GM12878 (cell line): ENCODE measurements around the gene TBX4. TPM values are rescaled to one million over a fixed set of nuclear protein-coding genes. Genes with fewer than 3 reads are reported as not detected.

Experiments
- ATAC-seq: fragments of 200-7000 bp; cut with Tn5 transposase; 3 replicates; pipeline ENCODE4 v1.9.1; 2020; ENCODE audit warnings: mild to moderate bottlenecking, moderate library complexity
- BruUV-seq: library from RNA; stranded (reverse); fragments of 400-500 nt; replicated peaks from 2 replicates; lab custom pipeline; 2021; lab: Mats Ljungman, UMichigan
- CTCF ChIA-PET: fragments of 300-600 bp; sonication (Branson Sonifier 250); formaldehyde crosslinking; extraction: SDS; loops from one replicate; lab custom pipeline; 2021; ENCODE audit warnings: inconsistent platforms; lab: Yijun Ruan, JAX
- POLR2A ChIA-PET: fragments of 350-600 bp; formaldehyde crosslinking; extraction: SDS; loops from one replicate; lab custom pipeline; 2021; ENCODE audit warnings: inconsistent platforms; lab: Charles Lee
- RAD21 ChIA-PET: fragments of 300-600 bp; sonication (Branson Sonifier 250); formaldehyde crosslinking; loops from one replicate; lab custom pipeline; 2023; ENCODE audit warnings: antibody characterized with exemption; ENCODE audit not compliant: unreplicated experiment; lab: Charles Lee
- SMC1A ChIA-PET: fragments of 300-600 bp; sonication (Branson Sonifier 250); formaldehyde crosslinking; loops from one replicate; lab custom pipeline; 2023; ENCODE audit not compliant: unreplicated experiment, uncharacterized antibody; lab: Charles Lee
- DNase-seq: peaks from one replicate; pipeline ENCODE4 v3.0.0-alpha.2; 2011; ENCODE audit warnings: low read depth, low spot score
- FAIRE-seq: peaks from 3 replicates; lab custom pipeline; 2011; peaks lifted over from hg19 to GRCh38; lab: Jason Lieb, UNC
- H2AFZ ChIP-seq: 2 replicates; pipeline ENCODE4 v1.6.0; 2011; ENCODE audit warnings: low read depth, low read length, control low read depth; ENCODE audit not compliant: control insufficient read depth
- H3K27ac ChIP-seq: 2 replicates; pipeline ENCODE4 v1.5.1; 2011; ENCODE audit warnings: control low read depth; ENCODE audit not compliant: control insufficient read depth, insufficient read depth
- H3K27me3 ChIP-seq, 2 experiments: replicated peaks in 1 of 2; 2 replicates each; pipeline versions ENCODE4 v1.6.0 to v1.6.1; 2011; ENCODE audit warnings: low read length in 1 of 2; ENCODE audit not compliant: control insufficient read depth in 2 of 2, insufficient read depth in 2 of 2
- H3K36me3 ChIP-seq, 2 experiments: 2 replicates each; pipeline ENCODE4 v1.5.1; 2011; ENCODE audit warnings: low read length in 1 of 2; ENCODE audit not compliant: control insufficient read depth in 2 of 2, insufficient read depth in 2 of 2
- H3K4me1 ChIP-seq: 2 replicates; pipeline ENCODE4 v1.6.1; 2011; ENCODE audit warnings: mild to moderate bottlenecking, low read length, moderate library complexity, mixed read lengths; ENCODE audit not compliant: control insufficient read depth, insufficient read depth
- H3K4me2 ChIP-seq: 2 replicates; pipeline ENCODE4 v1.6.0; 2011; ENCODE audit warnings: control low read depth; ENCODE audit not compliant: control insufficient read depth, insufficient read depth
- H3K4me3 ChIP-seq: fragments of 200-600 bp; sonication (generic); 2 replicates; pipeline ENCODE4 v1.5.1; 2016
- H3K79me2 ChIP-seq: 2 replicates; pipeline ENCODE4 v1.6.0; 2011; ENCODE audit warnings: low read length; ENCODE audit not compliant: control insufficient read depth, insufficient read depth
- H3K9ac ChIP-seq: 2 replicates; pipeline ENCODE4 v1.8.0; 2011; ENCODE audit warnings: low read length, control low read depth, mixed read lengths; ENCODE audit not compliant: control insufficient read depth, insufficient read depth
- H3K9me3 ChIP-seq: replicated peaks from 3 replicates; pipeline ENCODE4 v1.5.1; 2011; ENCODE audit warnings: mild to moderate bottlenecking, low read length; ENCODE audit not compliant: control insufficient read depth, insufficient read depth
- H4K20me1 ChIP-seq: 2 replicates; pipeline ENCODE4 v1.6.0; 2011; ENCODE audit not compliant: control insufficient read depth, insufficient read depth
- BACH1 ChIP-seq: fragments of 450-650 bp; IDR thresholded peaks from 2 replicates; pipeline ENCODE4 v1.6.1; 2017; ENCODE audit warnings: mild to moderate bottlenecking, borderline replicate concordance
- BMI1 ChIP-seq: fragments of 450-650 bp; IDR thresholded peaks from 2 replicates; pipeline ENCODE4 v1.6.1; 2016; ENCODE audit warnings: mild to moderate bottlenecking, moderate library complexity, borderline replicate concordance
- CREM ChIP-seq: IDR thresholded peaks from 2 replicates; pipeline ENCODE4 v1.6.1; 2014; ENCODE audit warnings: antibody characterized with exemption, low read depth
- CUX1 ChIP-seq: IDR thresholded peaks from 2 replicates; pipeline ENCODE4 v1.6.1; 2012; ENCODE audit warnings: improper control_type of control experiment, low read depth, low read length; ENCODE audit not compliant: insufficient replicate concordance
- EZH2 ChIP-seq: IDR thresholded peaks from 2 replicates; pipeline ENCODE4 v1.6.1; 2012; ENCODE audit warnings: low read depth, mild to moderate bottlenecking, control low read depth, inconsistent platforms, low read length, borderline replicate concordance; ENCODE audit not compliant: control insufficient read depth
- FOS ChIP-seq: IDR thresholded peaks from 3 replicates; pipeline ENCODE4 v1.6.1; 2011; ENCODE audit warnings: borderline replicate concordance; ENCODE audit not compliant: insufficient read length; ENCODE audit errors: extremely low read depth
- MYB ChIP-seq: fragments of 150-350 bp; IDR thresholded peaks from 2 replicates; pipeline ENCODE4 v1.6.1; 2014; ENCODE audit warnings: mild to moderate bottlenecking, low read depth, low read length, borderline replicate concordance
- NR2F1 ChIP-seq: fragments of 450-650 bp; conservative IDR thresholded peaks from 2 replicates; pipeline ENCODE4 v1.6.1; 2017; ENCODE audit warnings: mild to moderate bottlenecking
- RB1 ChIP-seq: fragments of 450-650 bp; formaldehyde crosslinking; IDR thresholded peaks from 2 replicates; pipeline ENCODE4 v1.6.1; 2017; ENCODE audit warnings: mild to moderate bottlenecking, borderline replicate concordance
- SREBF1 ChIP-seq: IDR thresholded peaks from 2 replicates; pipeline ENCODE4 v1.6.1; 2012; ENCODE audit warnings: mild to moderate bottlenecking, low read length
- TAF1 ChIP-seq: IDR thresholded peaks from 2 replicates; pipeline ENCODE4 v1.6.1; 2011; ENCODE audit warnings: mild to moderate bottlenecking, low read depth, low read length, borderline replicate concordance
- ZNF622 ChIP-seq: fragments of 450-650 bp; IDR thresholded peaks from 2 replicates; pipeline ENCODE4 v1.6.1; 2017; ENCODE audit warnings: mild to moderate bottlenecking, inconsistent platforms
- WGBS: methylation state at CpG from one replicate; pipeline ENCODE4 v1.1.6; 2016; ENCODE audit warnings: low lambda C conversion rate; ENCODE audit not compliant: insufficient replicate concordance, insufficient coverage; ENCODE audit errors: missing lambda C conversion rate; 5-methylcytosine and 5-hydroxymethylcytosine counted together
- in situ Hi-C: fragments of 300-500 bp; cut with MboI; formaldehyde crosslinking; loops from 9 replicates; pipeline ENCODE4 v1.14.3; 2018; ENCODE audit warnings: mixed read lengths
- intact Hi-C: fragments of 100-400 bp; cut with micrococcal nuclease; formaldehyde crosslinking; loops from one replicate; pipeline ENCODE4 v1.14.2; 2022; ENCODE audit not compliant: unreplicated experiment
- polyA plus RNA-seq, 11 experiments: library from polyadenylated mRNA; depleted of rRNA in 4 of 11; unstranded in 6 of 11; stranded (reverse) in 5 of 11; fragments of >200 nt; fragmentation: Nextera tagmentation in 4 of 11; fragmentation: Illumina TruSeq in 1 of 11; extraction: Ambion mirVana in 4 of 11; extraction: Trizol in 1 of 11; gene quantifications; 1 replicate in 1 of 11; 2 replicates in 10 of 11; pipeline versions ENCODE4 v1.2.1 to v1.2.3, GENCODE V29; 2011 to 2016; ENCODE audit warnings: inconsistent platforms in 2 of 11, missing spikeins in 2 of 11, low read depth in 1 of 11
- total RNA-seq, 4 experiments: library from RNA; depleted of rRNA in 3 of 4; stranded (reverse); fragments of >200 nt in 3 of 4; fragmentation: Illumina TruSeq in 1 of 4; extraction: Trizol in 1 of 4; gene quantifications; 2 replicates each; pipeline versions ENCODE4 v1.2.1 to v1.2.3, GENCODE V29; 2013 to 2021
- TF ChIP-seq, protein P1 (sequence below): IDR thresholded peaks from 2 replicates; pipeline ENCODE4 v1.6.1; 2011; ENCODE audit warnings: low read depth, low read length, improper control_type of control experiment, borderline replicate concordance
- TF ChIP-seq, protein P2 (sequence below): fragments of 450-650 bp; IDR thresholded peaks from 2 replicates; pipeline ENCODE4 v1.6.1; 2014; ENCODE audit warnings: mild to moderate bottlenecking
- TF ChIP-seq, protein P3 (sequence below): fragments of 450-650 bp; formaldehyde crosslinking; IDR thresholded peaks from 2 replicates; pipeline ENCODE4 v1.4.0; 2022; ENCODE audit warnings: mild to moderate bottlenecking, moderate library complexity

Gene TBX4
- total and polyA plus RNA-seq, 10 of the 15 experiments (the other 5 are each of a cell fraction or from before 2014, with no cell fraction given), result 0.01 TPM; not detected in 9

- DNase-seq (no peak), FAIRE-seq (no peak), ATAC-seq (no peak)
- H4K20me1 ChIP-seq, result no peaks in the 10 kb centered on the region
- H3K4me2 ChIP-seq, result no peak overlapping the region
- H3K27me3 ChIP-seq, result peaks cover 3% of the 10 kb centered on the region in 2 experiments; a peak in 3 of 4 replicates
- ChIA-PET RAD21 (no interaction called here), SMC1A (no interaction called here), CTCF (no interaction called here), POLR2A (no interaction called here)
- no peak overlapping the region for H2AFZ ChIP-seq
- intact Hi-C loops (no loop called here), in situ Hi-C loops (no loop called here)
- no peaks in the 10 kb centered on the region for H3K9me3 ChIP-seq
- H3K4me3 ChIP-seq, result no peak overlapping the region
- no peak overlapping the region for H3K9ac ChIP-seq
- BruUV-seq, result no TSS peak
- no peak overlapping the region for H3K27ac ChIP-seq
- 0% methylated on average over 2 of the region's 2 CpGs for WGBS
- no peaks in the 10 kb centered on the region for H3K4me1 ChIP-seq
- no peaks in the 10 kb centered on the region for H3K79me2 ChIP-seq
- no peaks in the 10 kb centered on the region for H3K36me3 ChIP-seq
- TF ChIP-seq BACH1 (no peak), ZNF622 (no peak), EZH2 (no peak), RB1 (no peak), FOS (no peak), BMI1 (no peak), MYB (no peak), TAF1 (no peak), SREBF1 (no peak), NR2F1 (no peak), CUX1 (no peak), CREM (no peak)
- TF ChIP-seq, protein P1, sequence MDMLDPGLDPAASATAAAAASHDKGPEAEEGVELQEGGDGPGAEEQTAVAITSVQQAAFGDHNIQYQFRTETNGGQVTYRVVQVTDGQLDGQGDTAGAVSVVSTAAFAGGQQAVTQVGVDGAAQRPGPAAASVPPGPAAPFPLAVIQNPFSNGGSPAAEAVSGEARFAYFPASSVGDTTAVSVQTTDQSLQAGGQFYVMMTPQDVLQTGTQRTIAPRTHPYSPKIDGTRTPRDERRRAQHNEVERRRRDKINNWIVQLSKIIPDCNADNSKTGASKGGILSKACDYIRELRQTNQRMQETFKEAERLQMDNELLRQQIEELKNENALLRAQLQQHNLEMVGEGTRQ, result no peak
- TF ChIP-seq, protein P2, sequence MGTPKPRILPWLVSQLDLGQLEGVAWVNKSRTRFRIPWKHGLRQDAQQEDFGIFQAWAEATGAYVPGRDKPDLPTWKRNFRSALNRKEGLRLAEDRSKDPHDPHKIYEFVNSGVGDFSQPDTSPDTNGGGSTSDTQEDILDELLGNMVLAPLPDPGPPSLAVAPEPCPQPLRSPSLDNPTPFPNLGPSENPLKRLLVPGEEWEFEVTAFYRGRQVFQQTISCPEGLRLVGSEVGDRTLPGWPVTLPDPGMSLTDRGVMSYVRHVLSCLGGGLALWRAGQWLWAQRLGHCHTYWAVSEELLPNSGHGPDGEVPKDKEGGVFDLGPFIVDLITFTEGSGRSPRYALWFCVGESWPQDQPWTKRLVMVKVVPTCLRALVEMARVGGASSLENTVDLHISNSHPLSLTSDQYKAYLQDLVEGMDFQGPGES, result no peak
- TF ChIP-seq, protein P3, sequence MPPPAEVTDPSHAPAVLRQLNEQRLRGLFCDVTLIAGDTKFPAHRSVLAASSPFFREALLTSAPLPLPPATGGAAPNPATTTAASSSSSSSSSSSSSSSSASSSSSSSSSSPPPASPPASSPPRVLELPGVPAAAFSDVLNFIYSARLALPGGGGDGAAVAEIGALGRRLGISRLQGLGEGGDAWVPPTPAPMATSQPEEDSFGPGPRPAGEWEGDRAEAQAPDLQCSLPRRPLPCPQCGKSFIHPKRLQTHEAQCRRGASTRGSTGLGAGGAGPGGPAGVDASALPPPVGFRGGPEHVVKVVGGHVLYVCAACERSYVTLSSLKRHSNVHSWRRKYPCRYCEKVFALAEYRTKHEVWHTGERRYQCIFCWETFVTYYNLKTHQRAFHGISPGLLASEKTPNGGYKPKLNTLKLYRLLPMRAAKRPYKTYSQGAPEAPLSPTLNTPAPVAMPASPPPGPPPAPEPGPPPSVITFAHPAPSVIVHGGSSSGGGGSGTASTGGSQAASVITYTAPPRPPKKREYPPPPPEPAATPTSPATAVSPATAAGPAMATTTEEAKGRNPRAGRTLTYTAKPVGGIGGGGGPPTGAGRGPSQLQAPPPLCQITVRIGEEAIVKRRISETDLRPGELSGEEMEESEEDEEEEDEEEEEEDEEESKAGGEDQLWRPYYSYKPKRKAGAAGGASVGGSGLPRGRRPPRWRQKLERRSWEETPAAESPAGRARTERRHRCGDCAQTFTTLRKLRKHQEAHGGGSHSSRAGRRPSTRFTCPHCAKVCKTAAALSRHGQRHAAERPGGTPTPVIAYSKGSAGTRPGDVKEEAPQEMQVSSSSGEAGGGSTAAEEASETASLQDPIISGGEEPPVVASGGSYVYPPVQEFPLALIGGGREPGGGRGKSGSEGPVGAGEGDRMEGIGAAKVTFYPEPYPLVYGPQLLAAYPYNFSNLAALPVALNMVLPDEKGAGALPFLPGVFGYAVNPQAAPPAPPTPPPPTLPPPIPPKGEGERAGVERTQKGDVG (CRISPR knock-in tag), result no peak
These were observed 31.5 kb downstream of the TBX4 start for GRCh38 chr17:61483778-61484116.
